ENCODE data around the gene MBNL2.

DNA sequence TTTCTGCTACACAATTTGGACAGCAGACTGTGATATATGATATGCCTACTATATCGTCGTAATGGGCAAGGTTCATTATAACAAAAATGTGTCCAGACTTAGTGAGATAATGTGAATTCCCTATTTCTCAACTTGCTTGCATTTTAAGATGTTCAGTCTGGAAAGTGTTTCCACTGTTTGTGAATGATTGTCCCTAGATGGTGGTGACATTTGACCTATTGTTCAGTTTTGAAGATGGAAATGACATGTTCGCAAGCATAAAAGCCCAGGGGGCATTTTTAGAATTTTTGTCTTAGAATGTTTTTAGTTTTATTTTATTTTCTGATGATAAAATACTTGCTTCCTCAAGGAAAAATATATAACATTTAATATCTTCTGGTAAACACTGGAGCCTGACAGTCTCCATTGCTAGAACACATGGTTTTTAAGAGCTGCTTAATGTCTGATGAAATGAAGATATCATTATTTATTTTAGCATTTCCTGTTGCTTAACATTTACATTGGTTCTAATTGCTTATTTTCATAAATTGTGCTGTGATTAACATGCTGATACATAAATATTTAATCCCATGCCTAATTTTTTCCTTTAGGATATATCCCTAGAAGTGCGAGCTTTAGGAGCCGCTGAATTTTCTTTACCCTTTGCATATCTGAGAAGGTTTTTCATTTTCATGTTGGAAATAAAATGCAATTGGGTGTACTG is 27.1 kb downstream of the MBNL2 start:
- TF ChIP-seq, protein P1, sequence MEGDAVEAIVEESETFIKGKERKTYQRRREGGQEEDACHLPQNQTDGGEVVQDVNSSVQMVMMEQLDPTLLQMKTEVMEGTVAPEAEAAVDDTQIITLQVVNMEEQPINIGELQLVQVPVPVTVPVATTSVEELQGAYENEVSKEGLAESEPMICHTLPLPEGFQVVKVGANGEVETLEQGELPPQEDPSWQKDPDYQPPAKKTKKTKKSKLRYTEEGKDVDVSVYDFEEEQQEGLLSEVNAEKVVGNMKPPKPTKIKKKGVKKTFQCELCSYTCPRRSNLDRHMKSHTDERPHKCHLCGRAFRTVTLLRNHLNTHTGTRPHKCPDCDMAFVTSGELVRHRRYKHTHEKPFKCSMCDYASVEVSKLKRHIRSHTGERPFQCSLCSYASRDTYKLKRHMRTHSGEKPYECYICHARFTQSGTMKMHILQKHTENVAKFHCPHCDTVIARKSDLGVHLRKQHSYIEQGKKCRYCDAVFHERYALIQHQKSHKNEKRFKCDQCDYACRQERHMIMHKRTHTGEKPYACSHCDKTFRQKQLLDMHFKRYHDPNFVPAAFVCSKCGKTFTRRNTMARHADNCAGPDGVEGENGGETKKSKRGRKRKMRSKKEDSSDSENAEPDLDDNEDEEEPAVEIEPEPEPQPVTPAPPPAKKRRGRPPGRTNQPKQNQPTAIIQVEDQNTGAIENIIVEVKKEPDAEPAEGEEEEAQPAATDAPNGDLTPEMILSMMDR (IDR thresholded peaks at IDR 0.05; ENCODE audit: insufficient read depth, low read length, poor library complexity, severe bottlenecking): no peak
- no peak for TF ChIP-seq EZH2phosphoT487 (conservative IDR thresholded peaks at IDR 0.05; ENCODE audit: low read length)
